PC-3 (cell line): ENCODE data around the gene RASL10A.
"Not testable (repeated sequence)": the region's sequence is repeated elsewhere in the genome, so short reads cannot be mapped to it uniquely, and the experiment has no call there.

ENCODE experiments used
- CTCF ChIP-seq: fragments of 300-600 bp; sonication (generic); conservative IDR thresholded peaks from 2 replicates; pipeline ENCODE4 v1.5.1; 2017; ENCODE audit warnings: antibody characterized with exemption, low read depth, mild to moderate bottlenecking, low read length
- EZH2 ChIP-seq: fragments of 300-600 bp; sonication (generic); IDR thresholded peaks from one replicate; pipeline ENCODE4 v1.6.1; 2017; ENCODE audit warnings: antibody characterized with exemption, mild to moderate bottlenecking, low read length; ENCODE audit not compliant: unreplicated experiment
- EZH2phosphoT487 ChIP-seq: fragments of 300-600 bp; sonication (generic); IDR thresholded peaks from 2 replicates; pipeline ENCODE4 v1.6.1; 2018; ENCODE audit warnings: mild to moderate bottlenecking, antibody characterized with exemption, low read length, borderline replicate concordance

GRCh38 chr22:29344889-29345288 lies 29.4 kb upstream of the RASL10A start:
- not testable (repeated sequence) for TF ChIP-seq CTCF, EZH2phosphoT487, EZH2
